Activated CD4-positive, CD25-positive, alpha-beta regulatory T cell (primary cell): ENCODE measurements around the gene RAB28.

Source experiments
- DNase-seq, 4 experiments: peaks; one replicate each; lab custom pipeline; 2025; lab: John Stamatoyannopoulos, UW

The RAB28 gene

DNA sequence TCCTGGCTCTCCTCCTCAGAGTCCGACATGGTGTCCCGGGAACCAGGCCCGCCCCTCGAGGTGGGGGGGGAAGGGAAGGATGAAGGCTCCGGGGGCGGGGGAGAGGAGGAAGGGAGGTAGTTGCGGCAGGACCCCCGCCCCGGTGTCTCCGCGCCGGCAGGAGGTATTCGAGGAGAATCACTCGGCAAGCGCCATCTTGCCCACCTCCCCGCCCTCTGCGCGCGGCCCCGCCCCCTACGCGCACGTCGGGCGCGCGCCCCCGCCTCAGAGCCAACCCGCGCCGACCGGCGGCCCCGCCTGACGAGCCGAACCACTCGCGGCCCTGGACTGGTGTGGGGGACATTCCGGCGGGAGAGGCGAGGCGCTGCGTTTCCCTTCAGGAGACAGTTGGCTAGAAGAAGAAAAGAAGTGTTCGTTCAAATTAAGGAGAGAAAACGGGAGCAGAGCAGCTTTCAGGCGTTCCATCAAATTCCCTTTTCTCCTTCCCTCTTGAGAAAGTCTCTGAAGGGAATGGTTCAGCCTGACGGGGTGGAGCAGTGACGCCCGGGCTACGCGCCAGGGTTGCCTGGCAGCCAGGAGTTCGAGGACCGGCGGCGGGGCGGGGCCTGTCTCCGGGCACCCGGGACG lies at the start of gene RAB28:
TSS of gene RAB28 (minus strand) at position 219 of the 627 bp plus-strand sequence.
- peak; percentile 83 to 91 (median 87) for DNase-seq

DNA sequence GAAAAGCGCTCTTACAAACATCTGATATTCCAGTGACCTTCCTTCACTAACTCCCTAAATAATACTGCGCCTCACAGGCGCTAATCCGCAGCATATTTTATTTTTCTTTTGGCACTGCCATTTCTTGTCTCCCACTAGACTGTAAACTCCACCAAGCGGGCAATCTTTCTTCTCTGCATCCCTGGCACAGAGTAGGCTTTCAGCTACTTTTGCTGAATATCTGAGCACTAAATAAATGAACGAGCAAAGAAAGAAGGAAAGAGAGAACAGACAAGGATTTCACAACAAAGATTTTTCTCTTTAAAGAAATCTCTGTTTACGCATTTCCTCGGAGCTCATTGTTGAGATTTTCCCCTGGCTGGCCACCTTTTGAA lies 47.5 kb upstream of the RAB28 start:
- no peak for DNase-seq

DNA sequence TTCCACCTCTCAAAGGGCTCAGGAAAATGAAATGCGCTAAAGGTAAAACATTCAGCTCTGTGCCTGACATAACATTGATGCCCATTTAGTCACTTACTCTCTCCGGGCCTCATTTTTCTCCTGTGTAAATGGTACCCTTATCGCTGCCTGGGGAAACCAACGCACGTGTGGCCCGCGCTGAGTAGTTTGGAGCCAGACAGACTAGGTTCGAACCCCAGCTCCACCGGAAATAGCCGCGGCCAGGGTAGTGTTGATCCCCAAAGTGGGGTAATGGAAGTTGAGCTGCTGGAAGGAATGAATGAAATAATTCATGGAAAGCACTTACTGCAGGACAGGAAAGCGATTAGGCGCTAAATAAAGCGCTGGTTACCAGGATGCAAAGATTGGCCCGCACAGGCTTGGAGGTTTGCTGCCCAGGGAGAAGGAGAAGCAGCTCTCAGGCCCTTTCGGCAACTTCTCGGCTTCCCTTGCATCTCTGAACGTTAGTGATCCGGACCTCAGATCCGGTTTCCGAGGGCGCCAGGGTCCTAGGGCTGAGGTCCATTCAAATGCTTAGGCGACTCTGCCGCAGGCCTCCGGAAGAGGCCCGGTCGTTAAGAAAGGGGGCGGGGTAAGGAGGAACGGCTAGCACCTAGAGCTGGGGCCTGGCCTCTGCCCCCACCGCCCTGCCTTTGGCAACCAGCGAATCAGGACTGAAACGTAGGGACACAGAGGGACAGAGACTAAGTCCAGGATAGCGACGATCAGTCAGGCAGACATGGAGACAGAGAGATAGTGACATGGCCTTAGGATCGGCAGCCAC lies 46.9 kb upstream of the RAB28 start:
- no peak for DNase-seq

DNA sequence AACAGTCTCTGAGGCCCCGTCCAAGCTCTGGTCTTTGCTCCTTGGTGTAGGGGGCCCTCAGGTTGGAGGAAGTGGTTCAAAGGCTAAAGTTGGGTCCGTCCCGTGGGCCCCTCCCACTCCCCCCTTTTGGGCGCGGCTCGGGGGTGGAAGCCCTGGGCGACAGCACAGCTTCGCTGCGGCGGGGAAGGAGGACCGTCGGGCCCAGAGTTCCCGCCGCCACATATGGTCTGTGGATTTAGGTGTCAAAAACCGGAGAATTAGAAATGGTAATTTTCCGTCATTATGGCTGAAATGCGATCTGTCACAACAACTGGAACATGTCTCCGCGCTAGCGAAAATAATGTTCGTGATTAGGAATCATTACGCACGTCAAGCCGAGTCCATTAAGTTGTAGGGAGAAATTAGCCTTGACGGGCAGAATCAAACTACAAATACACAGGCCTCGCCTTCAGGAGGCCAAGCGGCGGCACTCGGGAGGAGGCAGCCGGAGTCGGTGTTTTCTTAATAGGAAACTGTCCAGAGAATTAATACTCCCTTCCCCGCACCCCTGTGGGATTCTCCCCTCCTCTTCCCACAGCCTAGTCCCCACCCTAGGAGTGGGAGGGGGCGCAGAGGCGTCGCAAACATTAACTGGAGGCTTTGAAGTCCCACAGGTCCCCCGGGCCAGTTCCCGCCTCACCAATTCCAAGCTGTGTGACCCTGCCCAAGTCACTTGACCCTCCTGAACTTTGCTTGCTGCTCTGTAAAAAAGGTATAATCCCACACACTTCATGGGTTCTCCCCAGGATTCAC lies 45.2 kb upstream of the RAB28 start:
- DNase-seq, result no peak

DNA sequence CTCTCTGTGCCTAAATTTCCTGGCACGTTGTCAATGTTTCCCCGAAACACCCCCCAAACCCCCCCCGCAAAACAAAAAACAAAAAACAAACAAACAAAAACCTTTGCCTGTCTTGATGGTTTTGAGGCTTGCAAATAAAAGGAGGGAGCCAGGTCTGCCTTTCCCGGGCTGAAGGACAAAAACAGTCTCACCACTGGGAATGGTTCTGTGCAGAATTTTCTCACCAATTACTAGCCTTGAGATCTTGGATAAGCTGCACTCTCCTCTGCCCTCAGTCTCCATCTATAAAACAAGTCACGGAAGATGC lies 44.6 kb upstream of the RAB28 start:
- no peak for DNase-seq

DNA sequence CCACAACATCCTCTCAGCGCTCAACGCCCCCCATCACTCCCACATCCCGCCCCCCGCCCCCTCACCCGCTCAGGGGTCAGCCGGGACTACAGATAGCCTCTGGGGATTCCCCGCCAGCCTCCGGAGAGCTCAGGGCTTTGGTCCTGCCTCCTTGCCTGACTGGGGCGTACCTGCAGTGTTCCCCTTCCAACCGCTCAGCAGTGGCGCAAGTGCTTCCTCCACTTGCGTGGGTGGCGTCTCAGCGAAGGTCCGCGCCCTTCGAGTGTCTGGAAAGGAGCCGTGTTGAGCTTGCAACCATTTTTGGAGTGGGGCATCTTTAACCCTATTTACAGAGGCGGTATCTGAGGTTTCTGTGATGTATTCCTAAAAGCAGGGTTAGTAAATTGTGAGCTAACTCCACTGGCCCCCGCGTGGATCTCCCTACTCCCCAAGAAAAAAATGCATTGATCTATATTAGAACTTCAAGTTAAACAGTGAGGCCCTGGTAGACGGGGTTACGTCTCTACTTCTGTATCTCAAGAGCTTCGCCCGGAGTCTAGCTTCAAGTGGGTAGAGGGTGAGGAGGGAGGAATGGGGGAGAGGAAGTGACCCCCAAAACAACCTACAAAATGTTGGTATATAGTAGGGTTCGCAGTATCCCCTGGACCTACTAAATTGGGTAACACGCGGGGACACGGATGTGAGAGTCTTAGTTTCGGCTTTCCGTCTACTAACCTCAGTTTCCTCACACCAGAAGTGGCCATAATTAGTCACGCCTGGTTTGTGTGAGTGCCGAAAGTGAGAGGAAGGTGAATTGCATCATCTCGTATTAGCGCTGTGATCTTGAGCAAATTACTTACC lies 44.1 kb upstream of the RAB28 start:
- no peak for DNase-seq

DNA sequence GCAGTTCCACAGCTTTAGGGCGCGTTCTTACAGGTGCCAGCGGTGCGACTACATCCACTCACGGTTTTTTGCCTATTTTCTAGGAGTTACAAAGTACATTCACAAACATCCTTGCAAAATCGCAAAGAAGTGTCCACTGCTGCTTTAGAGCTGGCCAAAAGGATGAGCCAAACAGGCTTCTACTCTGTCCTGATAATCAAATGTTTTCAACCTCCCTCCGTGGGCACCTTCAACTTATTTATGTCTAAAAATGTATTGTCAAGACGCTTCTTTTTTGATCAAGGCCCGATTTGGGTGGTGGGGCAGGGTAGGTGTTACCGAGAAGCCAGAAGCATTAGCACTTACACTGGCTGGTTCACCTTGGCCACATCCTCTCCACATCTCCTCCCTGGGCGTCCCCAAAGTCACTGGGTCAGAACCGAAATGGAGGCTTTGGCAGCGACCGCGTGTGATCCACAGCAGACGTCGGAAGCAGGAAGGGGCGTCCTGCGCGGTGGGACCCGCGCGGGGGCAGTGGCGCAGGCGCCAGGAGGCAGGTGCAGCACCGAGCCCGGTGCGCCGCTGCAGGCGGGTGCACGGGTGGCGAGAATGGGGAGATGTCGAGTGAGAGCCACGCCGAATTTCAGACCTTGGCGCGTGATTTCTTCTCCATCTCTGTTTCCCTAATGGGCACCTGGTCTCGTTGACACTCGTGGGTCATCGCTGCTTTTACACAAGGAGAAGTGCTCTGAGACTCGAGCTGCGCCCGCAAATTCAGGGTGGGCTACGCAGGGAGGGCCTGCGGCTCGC lies 43.2 kb upstream of the RAB28 start:
- no peak for DNase-seq

DNA sequence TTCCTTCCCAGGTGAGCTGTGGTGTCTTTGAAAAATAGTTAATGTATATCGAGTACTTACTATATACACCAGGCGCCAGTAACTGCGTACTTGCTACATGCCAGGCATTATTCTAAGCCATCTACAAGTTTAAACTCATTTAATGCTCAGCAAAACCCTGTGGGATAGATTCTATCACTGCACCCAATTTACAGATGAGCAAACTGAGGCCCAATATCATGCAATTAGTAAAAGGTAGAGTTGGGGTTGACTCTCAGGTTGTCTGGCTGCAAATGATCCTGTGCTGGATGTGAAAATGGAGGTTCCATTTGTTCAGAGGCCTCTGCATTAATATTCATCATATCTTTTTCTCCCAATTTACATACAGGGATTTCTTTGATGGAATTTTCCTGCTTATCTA lies 42.5 kb upstream of the RAB28 start:
- no peak for DNase-seq

DNA sequence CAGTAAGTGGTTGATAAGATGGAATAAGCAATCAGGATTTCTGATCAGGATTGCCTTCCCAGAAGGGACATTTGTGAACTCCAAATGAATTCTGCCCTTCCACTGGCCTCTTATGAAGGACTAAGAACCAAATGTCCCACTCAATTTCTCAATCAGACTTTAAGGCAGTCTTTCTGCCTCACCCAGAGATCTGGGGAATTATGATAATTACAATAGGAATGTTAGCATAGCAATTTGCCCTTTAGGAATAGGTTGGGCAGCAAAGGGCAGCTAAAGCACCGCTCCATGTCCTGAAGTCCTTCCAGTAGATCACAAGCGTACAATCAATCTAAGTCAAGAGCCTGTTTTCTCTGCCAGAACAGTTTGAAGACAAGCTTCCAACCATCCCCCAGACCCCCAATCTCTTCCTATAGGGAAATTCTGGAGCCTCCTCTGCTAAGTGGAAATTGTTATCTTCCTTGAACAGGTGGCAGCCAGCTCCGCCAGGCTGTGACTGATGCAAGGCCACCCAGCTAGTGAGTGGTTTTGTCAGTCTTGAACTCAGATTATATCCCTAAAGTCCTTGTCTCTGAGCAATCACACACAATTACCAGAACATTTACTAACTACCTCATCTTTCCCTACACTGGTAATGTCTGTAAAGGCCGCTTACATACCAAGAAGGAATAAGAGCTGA lies 41.6 kb upstream of the RAB28 start:
- no peak for DNase-seq

DNA sequence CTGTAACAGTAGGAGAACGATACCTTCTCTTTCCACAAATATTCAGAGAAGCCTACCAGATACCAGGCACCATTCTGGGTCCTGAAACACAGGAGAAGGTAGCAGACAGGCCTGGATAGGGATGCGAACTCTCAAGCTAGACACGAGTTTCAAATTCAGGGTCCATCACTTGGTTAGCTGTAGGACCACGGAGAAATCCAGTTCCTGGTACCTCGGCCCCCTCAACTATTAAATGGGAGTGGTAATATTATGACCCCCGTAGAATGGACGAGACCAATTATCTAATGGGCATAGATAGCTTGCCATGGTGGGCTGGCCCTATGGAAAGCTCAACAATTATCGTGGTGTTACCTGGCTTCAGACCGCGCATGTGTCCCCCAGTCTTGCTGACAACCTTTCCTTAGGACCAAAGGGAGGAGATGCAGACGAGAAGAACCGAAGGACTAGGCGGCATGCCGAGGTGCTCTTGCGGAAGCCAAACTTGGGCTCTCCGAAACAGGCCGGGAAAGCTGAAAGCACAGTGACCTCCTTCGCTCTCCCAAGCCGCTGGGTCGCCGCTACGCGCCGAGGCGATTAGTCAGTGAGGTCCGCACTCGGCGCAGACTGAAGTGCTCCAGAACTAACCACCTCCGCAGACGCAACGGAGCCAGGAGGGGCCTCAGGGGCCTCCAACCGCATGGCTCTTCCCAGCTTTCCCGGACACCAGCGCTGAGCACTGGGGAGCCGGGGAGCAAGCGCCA lies 40.5 kb upstream of the RAB28 start:
- DNase-seq, result no peak

DNA sequence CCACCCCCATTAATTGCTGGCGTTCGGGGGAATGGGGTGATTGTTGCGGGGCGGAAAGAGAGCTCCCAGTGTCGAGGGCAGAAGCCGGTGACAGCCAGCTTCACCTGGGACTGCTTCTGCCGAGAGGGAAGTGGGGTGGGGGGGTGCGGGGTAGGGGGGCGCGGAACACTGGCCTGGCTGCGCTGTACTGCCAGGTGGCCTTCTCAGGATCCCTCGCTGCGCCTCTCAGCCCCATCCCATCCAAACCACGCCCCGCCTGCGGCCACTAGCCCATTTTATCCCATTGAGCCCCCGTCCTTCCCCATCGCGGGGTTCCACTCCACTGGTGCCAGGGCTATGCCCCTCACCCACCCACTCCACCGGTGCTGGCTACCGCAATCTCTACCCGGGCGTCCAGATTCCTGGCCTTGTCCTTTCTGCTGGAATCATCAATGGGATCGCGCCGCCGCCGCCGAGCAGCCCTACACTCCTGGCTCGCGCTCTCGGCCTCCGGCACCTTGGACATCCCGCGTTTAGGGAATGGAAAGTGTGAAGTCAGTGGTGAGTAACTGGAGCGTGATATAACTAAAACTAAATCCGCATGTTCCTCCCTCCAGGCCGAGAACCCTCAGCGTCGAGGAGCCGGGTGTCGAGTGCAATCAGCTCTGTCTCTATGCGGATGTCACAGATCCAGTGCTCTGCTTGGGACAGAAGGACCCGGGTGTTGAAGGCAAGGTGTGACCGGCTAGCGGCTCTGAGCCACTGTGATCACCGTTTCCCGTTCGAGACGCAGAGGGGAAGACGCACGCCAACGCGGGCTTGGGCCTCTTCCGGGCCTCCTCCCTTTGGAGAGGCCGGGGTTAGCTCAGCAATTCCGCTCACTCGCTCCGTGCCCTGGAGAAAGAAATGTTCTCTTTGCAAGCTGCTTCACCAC lies 39.7 kb upstream of the RAB28 start:
- DNase-seq, result no peak

DNA sequence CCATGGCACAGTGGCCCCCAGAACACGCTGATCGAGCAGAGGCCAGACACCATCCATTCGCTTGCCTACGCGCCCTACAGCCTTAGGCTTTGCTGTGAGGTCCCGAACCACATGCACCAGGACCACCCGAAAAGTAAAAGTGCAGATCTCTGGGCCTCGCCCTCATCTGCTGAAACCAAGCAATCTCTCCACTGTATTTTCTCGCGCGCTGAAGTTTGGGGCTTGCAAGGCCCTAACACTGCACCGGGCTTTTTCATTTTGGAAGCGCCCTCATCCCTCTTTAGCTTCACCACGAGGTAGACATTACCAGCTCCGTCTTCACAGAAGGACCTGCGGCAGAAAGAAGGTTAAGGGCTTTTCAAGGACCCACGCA lies 39.0 kb upstream of the RAB28 start:
- no peak for DNase-seq

DNA sequence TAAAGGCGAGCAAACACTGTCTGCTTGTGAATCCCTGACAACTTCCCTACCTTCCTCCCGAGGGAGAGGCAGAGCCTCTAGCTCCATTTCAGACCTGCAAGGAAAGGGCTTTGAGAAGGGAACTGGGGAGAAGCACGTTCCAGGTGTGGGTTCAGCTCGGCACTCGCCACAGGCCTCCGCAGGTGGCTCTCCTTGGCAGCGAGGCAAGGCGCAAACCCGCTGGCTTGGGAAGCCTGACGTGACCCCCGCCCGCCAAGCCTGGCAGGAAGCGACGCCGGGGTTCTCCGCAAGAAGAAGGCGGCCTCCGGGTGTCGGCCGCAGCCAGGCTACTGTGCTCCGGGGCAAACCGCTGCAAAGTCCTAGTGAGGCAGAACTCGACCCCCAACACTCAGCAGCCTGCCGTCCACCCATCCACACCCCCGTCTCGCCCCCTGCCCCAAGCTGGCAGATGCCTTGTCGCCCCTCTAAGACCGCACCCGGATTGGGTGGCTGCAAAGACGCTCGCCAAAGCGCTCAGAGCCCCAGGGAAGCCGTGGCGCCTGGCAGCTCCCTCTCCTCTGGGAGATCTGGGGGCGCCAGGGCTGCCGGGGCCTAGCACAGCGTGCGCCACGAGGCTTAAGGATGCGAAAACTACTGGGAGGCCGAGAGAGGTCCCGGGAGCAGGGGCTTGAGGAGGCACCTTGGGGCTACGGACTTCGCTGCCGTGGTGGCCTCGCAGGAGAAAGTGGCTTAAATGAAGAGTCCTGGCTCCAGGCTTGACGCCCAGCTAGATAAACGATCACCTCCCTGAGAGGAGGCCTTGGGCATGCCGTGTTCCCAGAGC lies 38.4 kb upstream of the RAB28 start:
- no peak for DNase-seq

DNA sequence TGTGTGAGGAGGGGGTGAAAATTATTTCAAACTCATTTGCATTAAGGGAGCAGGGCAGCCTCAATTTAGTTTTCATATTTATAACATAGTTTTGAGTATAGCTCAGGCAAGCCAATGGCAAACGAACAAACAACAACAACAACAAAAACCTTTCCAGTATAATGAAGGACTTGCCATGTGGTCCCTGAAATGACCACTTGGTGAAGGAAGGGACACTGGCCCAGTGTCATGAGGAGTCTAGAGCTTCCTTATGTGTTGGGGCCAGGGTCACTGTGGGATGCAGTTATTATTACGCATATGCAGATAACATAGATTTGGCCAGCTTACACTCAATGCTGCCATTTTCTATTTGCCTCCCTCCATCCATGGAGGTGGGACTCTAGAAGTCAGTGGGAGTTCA lies 36.9 kb upstream of the RAB28 start:
- DNase-seq, result no peak

DNA sequence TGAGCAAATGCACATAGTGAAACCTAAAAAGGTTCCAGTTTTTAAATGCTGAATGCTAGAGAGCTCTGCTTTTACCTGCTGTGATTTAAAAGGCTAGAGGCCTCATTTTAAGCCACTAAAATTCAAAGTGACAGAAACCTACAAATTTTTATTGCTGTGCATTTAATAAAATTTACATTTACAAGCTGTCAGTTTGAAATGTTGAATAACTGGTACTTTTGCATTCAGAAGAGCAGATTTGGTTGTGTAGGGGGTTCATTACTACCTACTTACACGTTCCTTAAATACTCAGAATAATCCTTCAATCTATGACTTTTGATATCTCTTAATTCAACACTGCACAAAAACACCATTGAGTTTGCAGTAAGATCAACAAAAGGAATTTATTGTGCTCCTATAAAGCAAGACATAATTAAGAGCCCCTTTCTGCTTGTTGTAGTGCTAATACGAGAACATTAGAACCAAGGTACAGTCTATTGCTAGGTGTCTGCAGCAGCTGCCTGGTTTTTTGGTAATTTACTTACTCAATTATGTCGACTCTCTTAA lies 32.2 kb upstream of the RAB28 start:
- no peak for DNase-seq

DNA sequence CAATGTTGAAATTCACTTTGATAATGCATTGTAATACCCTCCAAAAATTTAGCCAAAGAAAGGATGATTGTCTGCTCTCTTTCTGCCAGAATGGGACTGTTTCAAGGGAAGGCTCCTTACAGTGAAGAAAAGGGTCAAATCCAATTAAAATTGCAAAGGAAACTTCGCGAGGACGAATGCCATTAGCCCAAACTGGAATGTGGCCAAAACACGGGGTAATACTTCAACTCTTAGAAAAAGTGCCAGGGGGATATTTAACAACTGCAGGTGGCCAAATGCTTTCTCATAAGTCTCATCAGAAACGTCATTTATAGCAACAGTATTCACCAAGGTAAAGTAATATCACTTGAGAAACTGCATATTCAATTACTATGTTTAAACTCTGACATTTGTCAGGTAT lies 31.1 kb upstream of the RAB28 start:
- no peak for DNase-seq

DNA sequence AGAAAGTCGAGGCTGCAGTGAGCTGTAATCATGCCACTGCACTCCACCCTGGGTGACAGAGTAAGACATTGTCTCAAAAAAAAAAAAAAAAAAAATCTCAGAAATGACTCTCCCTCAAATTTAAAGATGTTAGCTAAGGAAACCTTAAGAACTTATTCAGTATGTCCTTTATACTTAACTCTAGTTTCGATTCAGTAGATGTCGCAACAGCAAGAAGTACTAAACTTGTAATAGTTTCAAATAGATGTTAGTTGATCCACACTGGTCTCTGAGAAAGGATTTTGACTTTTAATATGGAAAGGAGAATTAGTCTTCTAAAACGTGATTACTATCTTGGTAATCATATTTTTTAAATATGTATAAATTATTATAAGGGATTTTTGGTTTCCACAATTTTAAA lies 30.6 kb upstream of the RAB28 start:
- DNase-seq, result no peak

DNA sequence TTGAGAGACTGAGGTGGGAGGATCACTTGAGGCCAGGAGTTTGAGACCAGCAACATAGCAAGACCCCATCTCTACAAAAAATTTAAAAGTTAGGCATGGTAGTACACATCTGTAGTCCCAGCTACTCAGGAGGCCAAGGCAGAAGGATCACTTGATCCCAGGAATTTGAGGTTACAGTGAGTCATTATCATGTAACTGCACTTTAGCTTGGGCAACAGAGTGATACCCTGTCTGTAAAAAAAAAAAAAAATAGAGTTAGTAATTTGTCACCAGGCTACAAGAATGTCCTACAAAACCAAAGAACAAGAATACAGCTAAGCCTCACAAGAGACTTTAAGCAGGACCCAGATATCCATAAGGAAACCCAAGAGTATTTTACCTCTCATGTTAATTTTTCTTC lies 27.0 kb upstream of the RAB28 start:
- DNase-seq, result no peak
